PC-3 (cell line): ENCODE measurements around the gene CDRT4. TPM values are rescaled to one million over a fixed set of nuclear protein-coding genes. Genes with fewer than 3 reads are reported as not detected.
A peak's percentile ranks its signal among the peaks of the same experiment; 100 is the strongest.

Source experiments
- ATAC-seq: fragments of 200-7000 bp; cut with Tn5 transposase; 2 replicates; pipeline ENCODE4 v1.9.1; 2020; ENCODE audit warnings: mild to moderate bottlenecking, moderate library complexity
- BruUV-seq: library from RNA; stranded (reverse); fragments of 400-500 nt; replicated peaks from 2 replicates; lab custom pipeline; 2021; lab: Mats Ljungman, UMichigan
- CTCF ChIA-PET: fragments of 300-600 bp; sonication (Branson Sonifier 250); formaldehyde crosslinking; loops from one replicate; lab custom pipeline; 2022; ENCODE audit warnings: antibody characterized with exemption; lab: Charles Lee
- POLR2A ChIA-PET: fragments of 300-600 bp; sonication (Branson Sonifier 250); formaldehyde crosslinking; loops from one replicate; lab custom pipeline; 2022; ENCODE audit warnings: antibody characterized with exemption; ENCODE audit not compliant: unreplicated experiment; lab: Charles Lee
- DNase-seq: peaks from one replicate; pipeline ENCODE4 v3.0.0-alpha.2; 2015
- H2AFZ ChIP-seq: fragments of 300-600 bp; sonication (generic); 2 replicates; pipeline ENCODE4 v1.6.0; 2016; ENCODE audit warnings: antibody characterized with exemption, low read length
- H3F3A ChIP-seq: fragments of 300-600 bp; sonication (generic); one replicate; pipeline ENCODE4 v1.6.0; 2017; ENCODE audit warnings: antibody characterized with exemption, low read length, control low read depth, mild to moderate bottlenecking; ENCODE audit not compliant: unreplicated experiment
- H3K27ac ChIP-seq: fragments of 300-600 bp; sonication (generic); 2 replicates; pipeline ENCODE4 v1.5.1; 2016; ENCODE audit warnings: mild to moderate bottlenecking, low read length
- H3K27me3 ChIP-seq: fragments of 300-600 bp; sonication (generic); 2 replicates; pipeline ENCODE4 v1.6.1; 2016; ENCODE audit warnings: low read length, mixed read lengths
- H3K36me3 ChIP-seq: fragments of 300-600 bp; sonication (generic); 2 replicates; pipeline ENCODE4 v1.6.1; 2016; ENCODE audit warnings: low read depth, mixed run types, low read length, mixed read lengths
- H3K4me1 ChIP-seq: fragments of 300-600 bp; sonication (generic); 2 replicates; pipeline ENCODE4 v1.5.1; 2016; ENCODE audit warnings: low read length; ENCODE audit not compliant: insufficient read depth
- H3K4me2 ChIP-seq: fragments of 300-600 bp; sonication (generic); 2 replicates; pipeline ENCODE4 v1.6.0; 2016; ENCODE audit warnings: low read length
- H3K4me3 ChIP-seq: fragments of 300-600 bp; sonication (generic); 2 replicates; pipeline ENCODE4 v1.5.1; 2016; ENCODE audit warnings: mild to moderate bottlenecking, low read length, mixed read lengths
- H3K79me2 ChIP-seq: fragments of 300-600 bp; sonication (generic); 2 replicates; pipeline ENCODE4 v1.6.1; 2017; ENCODE audit warnings: low read length, mixed read lengths
- H3K9ac ChIP-seq: fragments of 300-600 bp; sonication (generic); 2 replicates; pipeline ENCODE4 v1.6.0; 2016; ENCODE audit warnings: mild to moderate bottlenecking, low read length
- H3K9me2 ChIP-seq: fragments of 300-600 bp; sonication (generic); replicated peaks from 2 replicates; pipeline ENCODE4 v1.6.1; 2016; ENCODE audit warnings: mixed run types, low read length, mixed read lengths
- H3K9me3 ChIP-seq: fragments of 300-600 bp; sonication (generic); 2 replicates; pipeline ENCODE4 v1.6.1; 2016; ENCODE audit warnings: low read length, mixed read lengths
- H4K20me1 ChIP-seq: fragments of 300-600 bp; sonication (generic); 2 replicates; pipeline ENCODE4 v1.6.1; 2016; ENCODE audit warnings: low read length, mixed read lengths
- CTCF ChIP-seq: fragments of 300-600 bp; sonication (generic); conservative IDR thresholded peaks from 2 replicates; pipeline ENCODE4 v1.5.1; 2017; ENCODE audit warnings: antibody characterized with exemption, low read depth, mild to moderate bottlenecking, low read length
- EZH2 ChIP-seq: fragments of 300-600 bp; sonication (generic); IDR thresholded peaks from one replicate; pipeline ENCODE4 v1.6.1; 2017; ENCODE audit warnings: antibody characterized with exemption, mild to moderate bottlenecking, low read length; ENCODE audit not compliant: unreplicated experiment
- EZH2phosphoT487 ChIP-seq: fragments of 300-600 bp; sonication (generic); IDR thresholded peaks from 2 replicates; pipeline ENCODE4 v1.6.1; 2018; ENCODE audit warnings: mild to moderate bottlenecking, antibody characterized with exemption, low read length, borderline replicate concordance
- intact Hi-C: fragments of 100-400 bp; cut with micrococcal nuclease; formaldehyde crosslinking; loops from 2 replicates; pipeline ENCODE4 v1.9.0; 2023
- total RNA-seq: library from RNA; depleted of rRNA; stranded (reverse); fragments of >200 nt; gene quantifications from 2 replicates; pipeline ENCODE4 v1.2.3, GENCODE V29; 2014

Gene CDRT4
- total RNA-seq, 1 experiment from 2014 or later: 5.0 TPM

GRCh38 chr17:15482476-15482875 lies 15.1 kb upstream of the CDRT4 start:
- ATAC-seq (no peak), DNase-seq (no peak)
- Histone ChIP-seq H2AFZ (no peak overlapping the region), H3K27ac (no peak overlapping the region), H4K20me1 (no peaks in the 10 kb centered on the region), H3K9me2 (no peaks in the 10 kb centered on the region), H3K79me2 (no peaks in the 10 kb centered on the region), H3K9me3 (no peaks in the 10 kb centered on the region), H3K4me3 (no peak overlapping the region), H3K4me1 (peaks cover 12% of the 10 kb centered on the region), H3K36me3 (no peaks in the 10 kb centered on the region; the same call in 1 of the 2 replicates), H3K4me2 (no peak overlapping the region), H3K9ac (no peak overlapping the region), H3F3A (no peaks in the 10 kb centered on the region), H3K27me3 (no peaks in the 10 kb centered on the region)
- ChIA-PET POLR2A (no interaction called here), CTCF (no interaction called here)
- TF ChIP-seq EZH2 (no peak), EZH2phosphoT487 (no peak), CTCF (no peak)
- no TSS peak for BruUV-seq
- intact Hi-C loops: no loop called here

GRCh38 chr17:15481481-15481880 lies 14.1 kb upstream of the CDRT4 start:
- POLR2A ChIA-PET: no interaction called here
- Histone ChIP-seq H3K4me1 (peaks cover 12% of the 10 kb centered on the region), H3K4me3 (no peak overlapping the region), H2AFZ (no peak overlapping the region), H3K27me3 (no peaks in the 10 kb centered on the region), H3K36me3 (no peaks in the 10 kb centered on the region; the same call in 1 of the 2 replicates), H3K9me2 (no peaks in the 10 kb centered on the region), H3K79me2 (no peaks in the 10 kb centered on the region), H3K4me2 (no peak overlapping the region), H3K27ac (no peak overlapping the region), H3F3A (no peaks in the 10 kb centered on the region), H3K9ac (no peak overlapping the region), H3K9me3 (no peaks in the 10 kb centered on the region), H4K20me1 (no peaks in the 10 kb centered on the region)
- no TSS peak for BruUV-seq
- TF ChIP-seq CTCF (no peak), EZH2phosphoT487 (no peak), EZH2 (no peak)
- CTCF ChIA-PET: no interaction called here
- DNase-seq (no peak), ATAC-seq (no peak)
- intact Hi-C loops: no loop called here

- DNase-seq (no peak), ATAC-seq (no peak)
- CTCF ChIA-PET: no interaction called here
- intact Hi-C loops: no loop called here
- TF ChIP-seq EZH2 (no peak), EZH2phosphoT487 (no peak), CTCF (no peak)
- POLR2A ChIA-PET: no interaction called here
- no peaks in the 10 kb centered on the region for H3K79me2 ChIP-seq
- H3K27ac ChIP-seq: no peak overlapping the region
- H3K9me3 ChIP-seq: no peaks in the 10 kb centered on the region
- no peak overlapping the region for H2AFZ ChIP-seq
- no peaks in the 10 kb centered on the region for H3F3A ChIP-seq
- H3K4me1 ChIP-seq: peaks cover 12% of the 10 kb centered on the region
- BruUV-seq: no TSS peak
- H3K36me3 ChIP-seq: no peaks in the 10 kb centered on the region; the same call in 1 of the 2 replicates
- H3K9ac ChIP-seq: no peak overlapping the region
- H3K9me2 ChIP-seq: no peaks in the 10 kb centered on the region
- H4K20me1 ChIP-seq: no peaks in the 10 kb centered on the region
- H3K4me3 ChIP-seq: no peak overlapping the region
- no peaks in the 10 kb centered on the region for H3K27me3 ChIP-seq
- peak overlapping the region; percentile 19; the same call in 1 of the 2 replicates for H3K4me2 ChIP-seq
These were observed 12.8 kb upstream of the CDRT4 start for GRCh38 chr17:15480204-15480603.
